Endothelial cell of umbilical vein (primary cell): Measurements from ENCODE around the gene NAP1L3.

Experiments
- EZH2 ChIP-seq: IDR thresholded peaks from 2 replicates; pipeline ENCODE4 v1.6.1; 2012; ENCODE audit warnings: borderline replicate concordance, low read depth, mild to moderate bottlenecking, moderate library complexity, low read length, inconsistent platforms; ENCODE audit not compliant: severe bottlenecking
- POLR2A ChIP-seq: IDR thresholded peaks from 2 replicates; pipeline ENCODE4 v1.6.1; 2012; ENCODE audit warnings: low read depth, mild to moderate bottlenecking, control low read depth, low read length
- POLR2AphosphoS5 ChIP-seq: IDR thresholded peaks from 2 replicates; pipeline ENCODE4 v1.6.1; 2012; ENCODE audit warnings: low read depth, mild to moderate bottlenecking, control low read depth, low read length, moderate library complexity; ENCODE audit not compliant: insufficient read depth

DNA sequence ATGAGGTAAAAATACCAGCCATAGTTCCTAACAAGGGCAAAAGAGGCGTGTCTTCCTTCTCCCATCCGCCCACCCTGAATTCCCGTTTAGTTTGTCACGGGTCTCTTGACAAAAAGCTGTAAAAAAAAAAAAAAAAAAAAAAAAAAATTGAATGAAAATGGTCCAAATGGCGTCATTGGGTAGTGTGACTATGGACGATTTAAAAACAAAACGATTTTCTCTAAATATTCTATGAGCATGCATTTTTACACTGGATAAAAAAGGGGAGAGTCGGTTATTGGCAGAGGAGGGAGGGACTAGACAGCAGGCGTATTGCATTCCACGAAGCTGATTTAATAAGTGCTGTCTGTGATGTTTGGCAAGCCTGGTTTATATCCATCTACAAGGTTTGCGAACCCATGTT, 492 bp upstream of the NAP1L3 start, which contains the start of gene FAM133A:
- no peak for TF ChIP-seq POLR2AphosphoS5
- no peak for TF ChIP-seq POLR2A
- TF ChIP-seq EZH2 = no peak
